ENCODE data around the gene CYP1B1.

- TF ChIP-seq CTCF (IDR thresholded peaks at IDR 0.05; ENCODE audit: low read length) (no peak), EZH2 (IDR thresholded peaks at IDR 0.05; ENCODE audit: borderline replicate concordance, low read length) (no peak)
These were observed 15.5 kb downstream of the CYP1B1 start for GRCh38 chr2:38060236-38061018.

Measured in OCI-LY1 (cell line).